GOT3 (cell line): ENCODE results near the gene TUSC2.

Experiments
- DNase-seq: peaks from one replicate; lab custom pipeline; 2025; ENCODE audit warnings: mixed read lengths; lab: John Stamatoyannopoulos, UW

The TUSC2 gene

DNA sequence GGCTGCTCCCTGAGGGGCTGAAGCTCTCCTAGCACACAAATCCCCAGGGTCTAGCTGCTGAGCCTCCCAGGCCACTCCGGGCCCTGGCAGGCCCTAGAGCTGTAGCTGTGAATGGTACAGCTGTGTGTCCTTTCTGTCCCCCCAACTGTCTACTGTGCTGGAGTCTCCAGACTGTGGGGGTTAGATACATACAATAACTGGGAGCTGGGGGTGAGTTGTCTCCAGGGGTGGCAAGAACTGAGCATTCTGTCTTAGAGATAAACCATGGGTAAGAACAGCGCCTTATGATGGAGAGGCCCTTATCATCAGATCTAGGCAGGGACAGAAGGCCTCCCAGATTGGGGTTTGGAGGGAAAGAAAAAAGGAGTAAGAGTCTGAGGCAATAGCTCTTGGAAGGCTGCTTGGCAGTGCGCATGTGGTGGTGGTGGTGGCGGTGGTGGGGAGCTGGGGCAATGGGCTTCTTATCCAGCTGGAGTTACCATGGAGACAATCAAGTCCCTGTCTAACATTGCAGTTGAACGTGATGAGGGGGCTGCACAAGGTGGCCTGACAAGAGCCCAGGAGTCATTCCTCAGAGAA is 26.3 kb upstream of the TUSC2 start:
- no peak for DNase-seq

DNA sequence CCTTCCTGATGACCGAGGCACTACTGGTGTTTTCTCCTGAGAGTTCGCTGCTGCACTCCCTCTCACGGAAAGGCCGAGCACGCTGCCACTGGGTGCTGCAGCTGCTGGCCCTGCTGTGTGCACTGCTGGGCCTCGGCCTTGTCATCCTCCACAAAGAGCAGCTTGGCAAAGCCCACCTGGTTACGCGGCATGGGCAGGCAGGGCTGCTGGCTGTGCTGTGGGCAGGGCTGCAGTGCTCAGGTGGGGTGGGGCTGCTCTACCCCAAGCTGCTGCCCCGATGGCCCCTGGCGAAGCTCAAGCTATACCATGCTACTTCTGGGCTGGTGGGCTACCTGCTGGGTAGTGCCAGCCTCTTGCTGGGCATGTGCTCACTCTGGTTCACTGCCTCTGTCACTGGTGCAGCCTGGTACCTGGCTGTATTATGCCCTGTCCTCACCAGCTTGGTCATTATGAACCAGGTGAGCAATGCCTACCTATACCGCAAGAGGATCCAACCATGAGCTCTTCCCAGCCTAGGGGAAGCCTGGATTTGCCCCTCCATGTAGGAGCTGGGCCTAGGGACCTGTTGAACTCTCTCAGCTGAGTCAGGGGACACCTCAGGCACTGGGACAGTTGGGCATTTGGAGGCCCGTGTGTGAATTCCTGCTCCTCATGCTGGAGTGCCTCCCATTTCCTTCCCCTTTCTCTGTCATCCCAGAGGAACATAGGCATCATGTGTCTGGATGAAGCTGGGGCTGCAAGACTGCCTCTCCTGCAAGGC is 25.4 kb upstream of the TUSC2 start:
- no peak for DNase-seq

DNA sequence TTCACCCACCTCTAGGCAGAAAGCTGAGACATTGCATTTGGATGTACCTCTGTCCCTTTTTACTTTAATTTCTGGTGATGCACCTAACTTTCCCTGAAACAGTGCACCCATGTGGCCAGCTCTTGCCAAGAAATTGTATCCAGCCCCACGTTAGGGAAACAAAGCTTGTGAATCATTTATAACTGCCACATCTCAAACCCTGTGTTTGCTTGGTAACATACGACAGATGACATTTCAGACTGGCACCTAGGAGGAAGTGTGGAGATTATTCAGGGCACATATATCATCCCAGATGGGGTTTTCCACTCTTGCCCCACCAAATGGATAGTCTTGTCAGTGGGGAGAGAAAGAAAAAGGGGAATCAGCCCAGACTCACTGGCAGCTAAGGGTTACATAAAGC is 24.8 kb upstream of the TUSC2 start:
- DNase-seq: no peak

GRCh38 chr3:50351323-50351697 is 23.3 kb upstream of the TUSC2 start:
- no peak for DNase-seq

DNA sequence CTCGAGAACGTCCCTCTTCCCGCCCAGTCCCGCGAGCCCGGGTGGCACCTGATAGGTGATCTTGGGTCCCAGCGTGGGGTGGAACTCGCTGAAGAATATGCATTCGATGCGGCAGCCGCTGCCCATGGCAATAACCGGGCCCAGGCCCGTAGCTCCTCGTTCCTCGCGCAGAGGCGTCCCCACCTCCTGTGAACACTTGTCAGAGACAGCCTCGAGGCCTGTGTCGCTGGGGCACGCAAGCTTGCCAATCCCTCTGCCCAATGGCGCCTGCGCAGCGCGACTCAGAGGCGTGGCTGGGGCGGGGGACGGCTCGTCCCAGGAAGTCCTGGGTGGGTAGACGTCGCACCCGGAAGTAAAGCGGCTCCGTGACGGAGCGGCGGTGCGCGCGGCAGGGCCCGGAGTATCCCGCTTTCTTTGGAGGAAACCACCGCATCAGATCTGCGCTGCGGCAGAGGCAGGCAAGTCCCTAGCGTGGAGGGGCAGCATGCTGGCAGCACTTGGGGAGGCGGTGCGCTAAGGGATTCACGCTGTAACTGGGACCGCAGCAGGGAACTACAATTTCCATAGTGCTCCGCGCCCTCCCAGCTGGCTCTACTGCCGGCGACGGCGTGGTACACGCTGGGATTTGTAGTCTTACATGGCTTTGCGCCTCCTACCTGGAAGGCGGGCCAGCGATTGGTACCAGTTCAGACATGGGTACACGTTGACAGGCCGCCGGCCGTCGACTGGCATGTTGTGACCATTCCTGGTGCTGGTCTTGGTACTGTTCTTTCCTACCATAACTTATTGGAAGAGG is 22.7 kb upstream of the TUSC2 start, which contains the start of the genes CYB561D2 and NPRL2:
Gene CYB561D2 (plus strand): TSS at position 336 of the 796 bp plus-strand sequence. CDS start 572 bp downstream, outside the sequence.
Gene NPRL2 (minus strand): TSS at position 249 of the 796 bp plus-strand sequence. CDS start 123 bp downstream, at position 126.
- peak; percentile 83 for DNase-seq

- no peak for DNase-seq
These were observed 22.1 kb upstream of the TUSC2 start for GRCh38 chr3:50350213-50350526.

- peak; percentile 33 for DNase-seq
These were observed 19.3 kb upstream of the TUSC2 start for GRCh38 chr3:50347187-50347813.

DNA sequence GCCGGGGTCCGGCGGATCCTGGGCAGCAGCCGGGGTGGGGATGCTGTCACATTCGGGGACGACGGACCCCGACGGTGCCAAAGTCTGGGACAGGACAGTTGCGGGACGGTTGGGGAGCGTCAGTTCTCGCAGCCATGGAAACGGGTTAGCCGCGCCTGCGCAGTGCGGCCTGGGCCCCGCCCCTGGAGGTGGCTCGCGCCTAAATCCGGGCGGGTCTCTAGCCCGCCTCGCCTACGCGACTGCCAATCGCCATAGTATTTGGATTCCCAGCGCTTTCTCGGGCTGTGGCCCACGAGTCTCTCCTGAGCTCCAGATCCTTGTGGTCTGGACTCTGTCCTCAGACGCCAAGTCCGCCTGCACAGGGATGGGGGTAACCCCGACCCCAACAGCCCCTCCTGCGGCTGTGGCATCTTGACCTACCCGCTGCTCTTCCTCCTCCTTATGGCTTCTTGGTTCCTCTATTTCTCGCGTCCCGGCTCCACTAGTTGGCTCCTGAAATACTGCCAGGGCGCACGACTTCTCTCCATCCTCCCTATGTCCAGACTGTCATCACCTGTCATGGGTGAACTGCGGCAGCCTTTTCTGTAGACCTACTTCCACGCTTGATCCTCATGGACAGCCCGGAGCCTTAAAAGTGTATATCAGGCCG is 17.7 kb upstream of the TUSC2 start, which contains the start of gene ZMYND10:
Gene ZMYND10 (minus strand): TSS at position 147 of the 649 bp plus-strand sequence. CDS start 153 bp downstream, outside the sequence.
- peak; percentile 32 for DNase-seq

DNA sequence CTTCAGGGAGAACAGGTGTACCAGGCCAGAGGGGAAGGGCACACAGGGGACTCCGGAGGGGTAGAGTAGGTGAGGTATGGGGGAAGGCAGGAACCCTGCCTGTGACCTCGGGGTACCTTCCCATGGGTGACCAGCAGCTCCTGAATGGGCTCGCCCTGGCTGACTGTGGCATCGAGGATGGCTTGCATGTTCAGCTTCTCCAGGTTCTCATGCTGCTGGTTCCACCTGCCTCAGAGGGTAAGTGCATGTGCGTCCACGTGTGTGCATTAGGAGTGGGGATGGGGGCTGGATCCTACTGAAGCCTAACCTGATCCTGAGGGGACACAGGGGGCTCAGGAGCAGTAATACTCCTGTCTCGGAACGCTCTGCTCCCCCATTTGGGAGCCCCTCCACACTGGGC is 17.0 kb upstream of the TUSC2 start:
- no peak for DNase-seq

DNA sequence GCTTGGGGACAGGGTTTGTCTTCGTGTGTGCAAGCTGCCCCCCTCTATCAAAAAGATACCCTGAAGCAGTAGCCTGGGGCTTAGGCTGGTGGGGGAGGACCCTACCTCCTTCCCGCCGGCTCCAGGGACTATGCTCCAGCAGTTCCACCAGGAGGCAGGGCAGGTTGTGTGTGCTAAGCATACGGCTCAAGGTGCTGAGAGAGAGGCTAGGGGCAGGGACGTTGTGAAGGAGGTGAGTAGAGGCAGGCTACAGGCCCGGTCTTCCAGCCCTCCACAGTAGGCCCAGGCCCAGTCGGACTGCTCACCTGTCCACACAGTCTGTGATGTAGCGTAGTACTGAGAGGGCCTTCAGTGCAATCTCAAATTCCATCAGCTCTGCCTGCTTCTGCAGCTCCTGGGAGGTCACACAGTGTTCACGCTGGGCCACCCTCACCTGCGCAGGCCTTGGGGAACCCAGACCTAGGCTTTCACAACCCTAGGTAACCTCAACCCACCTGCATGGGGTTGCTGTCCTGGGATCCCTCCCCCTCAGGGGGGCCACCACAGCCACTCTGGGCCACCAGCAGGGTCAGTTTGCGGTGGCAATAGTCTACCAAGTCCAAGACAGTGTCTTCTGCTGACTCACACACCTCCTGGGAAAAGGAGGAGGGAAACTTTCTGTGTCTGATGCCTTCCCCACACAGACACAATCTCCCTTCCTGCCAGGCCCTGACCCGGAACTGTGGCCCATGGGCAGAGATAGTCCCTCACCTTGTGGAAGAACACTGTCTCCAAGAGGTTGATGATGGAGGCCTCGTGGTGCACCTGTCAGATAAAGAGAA is 15.0 kb upstream of the TUSC2 start:
- no peak for DNase-seq

DNA sequence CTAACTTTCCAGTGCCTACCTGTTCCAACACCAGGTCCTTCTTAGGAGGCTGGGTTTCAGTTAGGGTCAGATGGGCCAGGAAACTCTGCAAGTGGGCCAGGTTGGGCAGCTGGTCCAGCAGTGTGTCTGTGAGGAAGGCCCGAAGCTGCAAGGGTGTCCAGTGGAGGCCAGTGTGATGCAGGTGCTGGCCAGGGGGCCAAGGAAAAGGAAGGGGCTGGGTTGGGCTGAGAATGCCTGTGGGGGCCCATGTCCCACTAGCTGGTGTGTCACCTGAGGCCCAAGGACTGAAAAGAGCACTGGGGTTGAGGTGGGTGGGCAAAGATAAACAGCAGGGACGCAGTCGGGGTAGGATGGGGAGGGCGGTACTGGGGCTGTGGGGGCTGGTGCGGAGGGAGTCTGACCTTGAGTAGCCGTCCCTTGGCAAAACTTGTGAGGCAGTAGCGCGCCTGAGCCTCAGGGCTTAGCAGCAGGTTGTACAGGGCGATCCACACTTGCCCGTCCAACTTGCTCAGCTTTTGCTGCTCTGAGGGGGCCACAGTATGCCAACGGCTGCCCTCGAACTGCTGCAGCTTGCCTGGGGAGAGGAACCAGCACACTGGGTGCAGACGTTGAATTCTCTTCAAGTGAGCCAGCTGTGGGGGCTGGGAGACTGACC is 14.1 kb upstream of the TUSC2 start:
- DNase-seq: no peak

DNA sequence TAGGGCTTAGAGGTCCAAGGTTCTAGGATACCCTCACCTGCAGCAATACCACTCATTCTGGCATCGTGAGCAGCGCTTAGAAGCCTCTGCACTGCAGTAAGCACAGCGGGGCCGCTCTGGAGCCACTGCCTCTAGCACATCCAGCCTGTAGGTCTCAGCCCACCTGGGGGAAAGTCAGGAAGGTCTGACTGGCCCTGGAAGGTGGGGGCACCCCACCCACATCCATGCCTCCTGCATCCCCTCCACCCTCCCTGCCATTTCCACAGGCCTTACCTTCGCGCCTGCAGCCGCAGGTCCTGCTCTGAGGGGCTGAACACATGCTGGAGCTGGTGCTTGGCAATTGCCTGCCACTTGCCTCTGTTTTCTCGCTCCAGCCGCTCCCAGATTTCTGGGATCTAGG is 13.5 kb upstream of the TUSC2 start:
- DNase-seq: no peak

DNA sequence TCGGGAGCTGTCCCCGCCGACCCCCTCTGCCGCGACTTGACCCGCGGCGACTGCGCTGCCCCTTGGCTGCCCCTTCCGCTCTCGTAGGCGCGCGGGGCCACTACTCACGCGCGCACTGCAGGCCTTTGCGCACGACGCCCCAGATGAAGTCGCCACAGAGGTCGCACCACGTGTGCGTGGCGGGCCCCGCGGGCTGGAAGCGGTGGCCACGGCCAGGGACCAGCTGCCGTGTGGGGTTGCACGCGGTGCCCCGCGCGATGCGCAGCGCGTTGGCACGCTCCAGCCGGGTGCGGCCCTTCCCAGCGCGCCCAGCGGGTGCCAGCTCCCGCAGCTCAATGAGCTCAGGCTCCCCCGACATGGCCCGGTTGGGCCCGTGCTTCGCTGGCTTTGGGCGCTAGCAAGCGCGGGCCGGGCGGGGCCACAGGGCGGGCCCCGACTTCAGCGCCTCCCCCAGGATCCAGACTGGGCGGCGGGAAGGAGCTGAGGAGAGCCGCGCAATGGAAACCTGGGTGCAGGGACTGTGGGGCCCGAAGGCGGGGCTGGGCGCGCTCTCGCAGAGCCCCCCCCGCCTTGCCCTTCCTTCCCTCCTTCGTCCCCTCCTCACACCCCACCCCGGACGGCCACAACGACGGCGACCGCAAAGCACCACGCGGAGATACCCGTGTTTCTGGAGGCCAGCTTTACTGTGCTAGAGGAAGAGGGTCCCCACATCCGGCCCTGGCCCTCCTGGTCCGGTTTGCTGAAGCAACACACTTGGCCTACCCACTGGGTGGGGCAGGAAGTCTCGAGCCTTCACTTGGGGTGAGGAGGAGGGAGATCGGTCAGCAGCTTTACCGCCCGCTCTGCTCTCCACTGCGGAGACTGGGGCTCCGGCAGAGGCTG is 12.7 kb upstream of the TUSC2 start, which contains the start of gene RASSF1:
Gene RASSF1 (minus strand): TSS at position 389 of the 882 bp plus-strand sequence. CDS start 31 bp downstream, at position 358.
- DNase-seq: no peak

- DNase-seq: no peak
These were observed 12.1 kb upstream of the TUSC2 start for GRCh38 chr3:50340147-50340447.

DNA sequence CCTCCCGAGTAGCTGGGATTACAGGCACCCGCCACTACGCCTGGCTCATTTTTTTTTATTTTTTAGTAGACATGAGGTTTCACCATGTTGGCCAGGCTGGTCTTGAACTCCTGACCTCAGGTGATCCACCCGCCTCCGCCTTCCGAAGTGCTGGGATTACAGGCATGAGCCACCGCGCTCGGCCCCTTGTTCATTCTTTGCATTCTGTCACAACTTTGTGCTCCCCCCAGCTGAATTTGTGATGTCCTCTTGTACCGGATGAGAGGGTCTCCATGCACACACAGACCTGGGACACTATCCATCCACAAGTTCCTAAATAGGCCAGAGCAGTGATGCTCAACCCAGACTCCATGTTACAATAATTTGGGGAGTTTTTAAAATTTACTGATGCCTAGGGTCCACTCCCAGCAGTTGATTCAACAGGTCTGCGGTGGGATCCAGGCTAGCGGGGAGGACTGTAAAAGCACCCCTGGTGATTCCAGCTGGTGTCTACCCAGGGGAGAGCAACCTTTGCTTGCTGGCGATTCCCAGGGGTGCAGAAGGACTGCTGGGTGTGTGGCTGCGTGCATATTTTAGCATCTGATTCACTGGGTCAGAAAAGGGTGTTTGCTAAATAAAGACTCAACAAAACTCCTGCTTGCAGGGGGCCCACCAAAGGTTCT is 11.6 kb upstream of the TUSC2 start:
- DNase-seq: no peak

- DNase-seq: no peak
These were observed 10.9 kb upstream of the TUSC2 start for GRCh38 chr3:50338965-50339364.

GRCh38 chr3:50337175-50337861 is 9.3 kb upstream of the TUSC2 start:
- DNase-seq: peak; percentile 97

GRCh38 chr3:50336452-50337174 is 8.6 kb upstream of the TUSC2 start:
- DNase-seq: no peak
